GM18505 (cell line): ENCODE data around the gene RASSF7.

Experiments
- ATAC-seq: cut with Tn5 transposase; IDR thresholded peaks from one replicate; pipeline ENCODE4 v1.9.1; 2021; ENCODE audit not compliant: unreplicated experiment
- POLR2A ChIP-seq: IDR thresholded peaks from 4 replicates; pipeline ENCODE4 v1.6.1; 2011; ENCODE audit warnings: borderline replicate concordance; ENCODE audit not compliant: insufficient read depth, insufficient read length; ENCODE audit errors: extremely low read depth

Gene RASSF7

DNA sequence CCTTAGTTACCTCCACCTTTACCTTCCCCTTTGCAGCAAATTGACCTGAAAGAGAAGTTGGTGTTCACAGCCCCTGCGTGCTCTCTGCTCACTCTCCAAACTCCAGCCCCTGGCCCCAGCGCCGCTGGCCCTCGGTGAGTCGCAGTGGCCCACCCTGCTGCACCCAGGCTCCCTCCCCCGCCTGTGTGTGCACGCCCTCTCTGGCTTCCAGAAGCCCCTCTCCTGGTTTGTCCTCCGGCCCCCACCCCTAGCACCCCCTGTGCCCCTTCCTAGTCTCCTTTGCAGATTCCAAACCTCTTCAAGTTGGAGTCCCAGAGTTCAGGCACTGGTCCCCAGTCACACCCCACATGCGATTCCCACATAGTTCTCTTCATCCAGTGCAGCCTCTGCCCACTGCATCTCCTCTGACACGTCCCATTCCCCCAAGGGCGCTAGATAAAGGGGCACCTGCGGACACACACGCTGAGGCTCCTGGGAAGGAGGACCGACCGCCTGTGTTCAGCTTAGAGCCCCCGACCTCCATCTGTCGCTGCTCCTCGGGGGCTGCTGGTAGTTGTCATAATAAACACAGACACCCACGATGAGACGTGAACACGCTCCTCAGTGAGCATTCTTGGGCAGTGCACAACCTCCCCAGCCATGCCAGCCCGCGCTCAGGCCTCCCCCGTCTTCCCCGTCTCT lies 14.0 kb downstream of the RASSF7 start:
- ATAC-seq, result no peak
- no peak for TF ChIP-seq POLR2A

DNA sequence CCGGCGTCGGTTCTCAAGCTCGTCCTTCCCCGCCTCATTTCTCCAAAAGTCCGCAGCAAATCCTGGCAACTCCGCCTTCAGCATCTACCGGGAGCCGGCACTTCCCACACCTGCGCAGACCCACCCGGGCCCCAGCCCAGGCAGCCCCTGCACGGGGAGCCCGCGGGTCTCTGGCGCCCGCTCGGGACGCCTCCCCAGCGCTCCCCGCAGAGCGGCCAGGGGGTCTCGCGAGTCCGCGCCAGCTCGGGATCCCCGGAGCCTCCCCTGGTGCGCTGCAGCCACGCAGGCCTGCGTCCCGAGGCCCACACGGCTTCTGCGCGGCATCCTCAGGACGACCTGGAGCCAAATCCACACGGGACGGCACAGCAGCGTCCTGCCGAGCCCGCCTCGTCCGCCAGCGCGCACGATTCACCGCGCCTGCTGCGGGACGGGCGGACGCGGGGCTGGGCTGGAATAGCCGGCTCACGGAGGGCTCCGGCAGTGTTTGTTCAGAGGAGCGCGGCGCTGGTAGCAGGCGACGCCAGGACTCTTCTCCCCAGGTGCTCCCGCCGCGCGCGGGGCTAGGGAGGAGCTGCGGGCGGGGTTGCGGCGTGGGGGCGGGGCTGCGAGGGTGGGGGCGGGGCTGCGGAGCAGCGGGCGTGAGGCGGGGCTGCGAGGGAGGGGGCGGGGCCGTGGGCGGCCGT lies 14.7 kb downstream of the RASSF7 start:
- peak; percentile 36 for ATAC-seq
- no peak for TF ChIP-seq POLR2A

DNA sequence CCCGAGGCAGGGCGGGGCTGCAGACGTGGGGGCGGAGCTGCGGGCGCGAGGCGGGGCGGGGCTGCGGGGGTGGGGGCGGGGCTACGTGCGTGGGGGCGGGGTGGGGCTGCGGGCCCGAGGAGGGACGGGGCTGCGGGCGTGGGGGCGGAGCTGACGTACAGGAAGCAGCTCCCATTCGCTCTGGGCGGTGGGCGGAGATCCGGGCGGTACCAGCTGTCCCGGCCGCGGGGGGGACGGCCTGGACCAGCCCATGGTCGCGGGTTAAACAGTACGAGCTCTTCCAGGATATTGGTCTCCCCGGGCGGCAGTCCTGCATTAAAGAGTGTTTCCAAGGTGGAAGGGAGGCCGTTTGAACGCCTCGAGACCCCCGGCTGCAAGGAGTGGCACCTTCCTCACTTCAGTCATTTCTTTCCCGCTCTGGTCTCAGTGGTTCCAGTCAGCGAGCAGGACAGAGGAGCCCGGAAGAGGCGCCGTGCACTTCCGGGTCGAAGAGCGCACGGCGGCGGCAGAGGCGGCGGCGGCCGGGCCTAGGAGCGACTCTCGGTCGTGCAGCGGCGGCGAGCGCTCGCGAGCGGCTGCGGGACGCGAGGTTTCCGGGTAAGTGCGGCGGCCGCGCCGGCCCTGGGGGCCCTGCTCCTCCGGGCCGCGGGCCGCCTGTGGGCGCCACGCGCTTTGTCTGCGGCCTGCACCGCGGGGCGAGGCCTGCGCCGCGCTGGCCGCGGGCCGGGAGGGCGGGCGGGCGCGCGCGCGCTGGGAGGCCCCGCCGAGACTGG lies 15.4 kb downstream of the RASSF7 start, which contains the start of gene PHRF1:
Gene PHRF1, plus strand, starts transcription at position 475 of the 773 bp plus-strand sequence. CDS start 5,043 bp downstream, outside the sequence.
- peak; percentile 84 for TF ChIP-seq POLR2A
- peak; percentile 69 for ATAC-seq

DNA sequence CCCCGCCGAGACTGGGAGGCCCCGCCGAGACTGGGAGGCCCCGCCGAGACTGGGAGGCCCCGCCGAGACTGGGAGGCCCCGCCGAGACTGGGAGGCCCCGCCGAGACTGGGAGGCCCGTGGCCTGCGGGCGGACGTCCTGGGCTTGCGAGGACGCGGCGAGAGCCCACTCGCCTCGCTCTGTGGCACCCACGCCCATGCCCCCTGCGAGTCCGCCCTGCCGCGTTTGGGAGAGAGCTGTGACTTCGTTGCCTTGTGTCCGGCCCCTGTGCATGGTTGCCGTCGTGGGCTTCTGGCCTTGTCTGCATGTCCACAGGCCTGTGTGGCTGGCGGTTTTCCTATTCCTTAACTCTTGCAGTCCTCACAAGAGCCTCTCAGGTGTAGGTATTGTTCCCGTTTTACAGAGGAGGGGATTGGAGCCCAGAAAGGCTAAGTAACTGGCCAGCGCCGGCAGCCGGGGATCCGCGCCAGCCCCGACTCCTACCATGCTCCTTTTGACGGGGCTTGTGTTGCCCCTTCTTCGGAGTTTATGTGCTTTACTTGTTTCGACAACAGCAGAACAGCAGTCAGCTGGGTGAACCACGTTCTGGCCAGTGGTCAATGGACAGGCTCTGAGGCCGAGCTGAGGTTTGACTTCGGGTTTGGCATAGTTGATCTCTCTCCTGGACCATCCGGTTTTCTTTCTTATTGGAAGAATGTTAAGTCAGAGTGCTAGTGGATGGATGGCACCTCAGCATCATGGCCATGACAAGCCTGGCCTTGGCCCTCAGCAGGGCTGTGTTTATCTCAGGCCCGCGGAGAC lies 16.2 kb downstream of the RASSF7 start:
- TF ChIP-seq POLR2A, result no peak
- ATAC-seq, result no peak

DNA sequence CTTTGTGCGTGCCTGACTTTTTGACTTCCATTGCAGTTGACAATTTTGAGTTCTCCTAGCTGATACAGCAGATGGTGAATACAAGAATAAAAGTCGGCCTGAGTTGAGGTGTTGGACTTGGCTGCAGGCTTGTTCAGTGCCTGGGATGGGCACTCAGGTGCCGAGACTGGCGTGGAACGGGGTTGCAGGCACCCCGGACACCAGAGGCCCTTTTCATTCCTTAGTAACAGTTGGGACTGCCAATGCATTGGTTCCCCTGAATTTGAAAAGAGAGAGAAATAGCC lies 16.8 kb downstream of the RASSF7 start:
- no peak for ATAC-seq
- no peak for TF ChIP-seq POLR2A

DNA sequence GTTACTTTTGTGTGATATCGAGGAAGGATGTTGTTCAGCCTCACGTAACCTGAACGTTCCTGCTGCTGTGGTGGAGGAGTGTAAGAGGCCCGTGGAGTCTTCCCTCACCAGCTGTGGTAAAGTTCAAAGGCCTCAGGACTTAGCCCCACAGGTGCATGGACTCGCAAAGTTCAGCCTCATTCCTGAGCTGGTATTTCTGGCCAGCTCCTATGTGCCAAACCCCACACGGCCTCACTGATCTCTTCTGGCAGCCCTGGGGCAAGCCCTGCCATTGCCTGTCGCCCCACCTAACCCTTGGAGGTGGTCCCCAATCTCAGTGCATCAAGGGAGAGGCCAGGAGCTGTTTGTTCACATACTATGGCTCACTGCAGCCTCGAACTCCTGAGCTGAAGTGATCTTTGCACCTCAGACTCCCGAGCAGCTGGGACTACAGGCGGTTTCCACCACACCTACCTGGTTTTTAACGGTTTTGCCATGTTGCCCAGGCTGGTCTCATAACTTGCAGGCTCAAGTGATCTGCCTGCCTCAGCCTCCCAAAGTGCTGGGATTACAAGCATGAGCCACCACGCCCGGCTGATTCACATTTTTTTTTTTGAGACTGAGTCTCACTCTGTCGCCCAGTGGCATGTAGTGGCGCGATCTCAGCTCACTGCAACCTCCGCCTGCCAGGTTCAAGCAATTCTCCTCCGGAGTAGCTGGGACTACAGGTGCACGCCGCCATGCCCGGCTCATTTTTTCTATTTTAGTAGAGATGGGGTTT lies 17.7 kb downstream of the RASSF7 start:
- no peak for TF ChIP-seq POLR2A
- ATAC-seq, result no peak

DNA sequence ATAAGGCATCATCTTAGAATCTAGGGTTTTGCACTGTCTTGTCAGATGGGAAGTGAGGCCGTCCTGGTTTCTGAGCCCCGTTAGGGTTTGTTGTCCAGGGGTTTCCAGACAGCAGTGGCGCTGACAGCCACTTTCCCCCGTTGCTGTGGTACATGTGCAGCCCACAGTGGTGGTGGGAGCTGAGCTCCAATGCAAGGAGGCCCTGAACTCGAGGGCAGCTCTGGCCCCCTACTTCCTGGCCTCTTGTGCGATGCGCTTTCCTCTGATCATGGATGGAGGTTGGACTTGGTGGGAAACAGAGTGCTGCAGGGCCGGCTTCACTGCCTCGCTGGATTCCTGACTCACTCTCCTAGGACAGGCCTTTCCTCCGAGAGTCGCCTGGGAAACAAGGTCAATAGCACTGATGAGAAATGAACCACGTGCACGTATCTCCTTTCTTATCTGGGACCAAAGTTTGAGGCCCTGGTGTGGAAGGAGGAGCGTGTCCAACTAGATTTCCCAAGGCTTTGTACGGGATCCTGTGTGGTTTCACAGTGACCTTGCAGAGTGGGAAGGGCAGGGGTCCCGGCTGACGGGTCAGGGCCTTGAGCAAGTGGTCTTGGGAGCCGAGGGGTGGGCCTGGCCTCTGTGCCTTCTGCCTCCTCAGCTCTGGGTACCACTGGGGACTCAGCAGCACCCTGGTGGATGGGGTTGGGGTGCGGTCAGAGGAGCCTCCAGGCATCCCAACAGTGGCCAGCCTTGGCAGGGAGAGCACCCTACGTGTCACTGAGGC lies 19.2 kb downstream of the RASSF7 start:
- ATAC-seq, result no peak
- no peak for TF ChIP-seq POLR2A

DNA sequence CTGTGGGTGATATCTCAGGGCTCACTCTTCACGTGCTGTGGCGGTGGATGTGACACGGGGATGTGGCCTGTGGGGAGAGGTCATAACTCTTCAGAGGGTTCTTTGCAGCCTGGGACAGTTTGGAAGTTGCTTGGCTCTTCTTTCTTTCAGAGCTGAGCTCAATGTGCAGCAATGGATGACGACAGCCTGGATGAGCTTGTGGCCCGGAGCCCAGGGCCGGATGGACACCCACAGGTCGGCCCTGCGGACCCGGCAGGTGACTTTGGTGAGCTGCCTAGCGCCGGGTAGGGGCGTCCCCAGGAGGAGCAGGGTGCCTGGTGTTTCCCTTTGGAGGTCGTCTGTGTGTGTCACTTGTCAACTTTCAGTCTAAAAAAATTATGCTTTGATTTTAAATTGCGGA lies 20.6 kb downstream of the RASSF7 start:
- ATAC-seq, result no peak
- no peak for TF ChIP-seq POLR2A

DNA sequence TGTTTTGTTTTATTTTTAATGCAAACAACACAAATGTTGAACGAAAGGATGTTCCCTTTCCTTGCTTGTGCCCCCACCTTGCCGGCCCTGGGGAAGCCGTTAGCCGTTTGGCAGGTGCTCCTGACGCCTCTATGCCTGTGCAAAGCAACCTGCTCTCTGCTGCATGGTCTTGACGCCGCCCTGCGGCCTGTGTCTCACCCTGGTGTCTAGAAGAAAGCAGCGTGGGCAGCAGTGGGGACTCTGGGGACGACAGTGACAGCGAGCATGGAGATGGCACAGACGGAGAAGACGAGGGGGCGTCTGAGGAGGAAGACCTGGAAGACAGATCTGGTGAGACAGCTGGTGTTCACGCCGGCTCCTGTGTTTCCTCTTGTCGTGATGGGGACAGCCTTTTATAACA lies 21.0 kb downstream of the RASSF7 start:
- TF ChIP-seq POLR2A, result no peak
- ATAC-seq, result no peak

DNA sequence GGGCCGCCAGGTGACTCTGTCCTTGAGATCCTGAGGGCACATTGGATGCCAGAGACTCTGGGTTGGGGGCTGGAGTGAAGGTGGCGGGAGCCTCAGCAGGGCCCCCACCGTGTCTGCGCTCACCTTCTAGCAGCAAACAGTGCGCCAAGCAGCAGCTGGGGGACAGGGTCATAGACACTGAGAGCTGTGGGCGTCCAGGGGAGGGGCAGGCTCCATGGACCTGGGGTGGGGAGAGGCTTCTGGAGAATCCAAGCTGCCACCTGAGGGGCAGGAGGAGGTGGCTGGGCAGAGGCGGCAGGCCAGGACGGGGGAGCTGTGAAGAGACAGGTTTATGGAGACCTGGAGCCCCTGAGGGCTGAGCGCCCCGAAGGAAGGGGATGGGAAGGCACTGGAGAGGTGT lies 23.5 kb downstream of the RASSF7 start:
- TF ChIP-seq POLR2A, result no peak
- ATAC-seq, result no peak

DNA sequence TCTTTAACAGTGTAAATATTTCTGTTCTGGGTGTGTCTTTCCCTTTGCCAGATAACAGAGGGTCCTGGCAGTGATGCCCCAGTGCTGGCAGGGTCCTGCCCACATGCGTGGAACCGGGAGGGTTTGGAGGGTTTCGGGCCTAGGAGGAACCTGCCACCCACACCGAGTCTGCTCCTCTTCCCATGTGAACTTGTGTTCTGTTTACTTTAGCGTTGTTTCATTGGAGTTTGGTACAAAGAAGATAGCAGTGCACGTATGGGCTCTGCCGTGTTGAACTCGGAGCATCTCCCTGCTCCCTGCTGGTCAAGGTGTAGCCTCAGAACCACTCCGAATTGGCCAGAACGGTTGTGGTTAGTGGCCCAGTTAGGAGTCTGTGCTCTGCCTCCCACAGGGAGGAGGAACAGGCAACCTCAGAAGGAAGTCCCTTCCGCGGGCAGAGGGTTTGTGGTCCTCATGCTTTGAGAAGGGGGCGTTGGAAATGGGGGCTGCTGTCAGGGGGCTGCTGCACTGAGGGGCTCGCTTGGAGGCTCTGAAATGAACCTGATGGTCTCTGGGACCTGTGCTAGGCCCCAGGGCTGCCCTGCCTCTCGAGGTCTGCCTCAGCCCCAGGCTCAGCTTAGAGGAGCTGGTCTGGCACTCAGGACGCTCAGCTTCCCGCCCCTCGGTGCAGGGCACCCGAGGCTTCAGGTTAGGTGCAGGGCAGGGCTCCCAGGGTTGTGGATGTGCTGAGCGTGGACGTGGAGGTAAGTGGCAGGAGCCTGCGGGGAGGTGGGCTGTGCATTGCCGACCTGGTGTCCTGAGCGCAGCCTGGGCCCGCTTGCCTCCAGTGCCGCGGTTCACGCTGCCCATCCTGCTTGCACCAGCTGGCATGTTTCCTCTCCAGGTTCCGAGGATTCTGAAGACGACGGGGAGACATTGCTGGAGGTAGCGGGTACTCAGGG lies 25.9 kb downstream of the RASSF7 start:
- no peak for ATAC-seq
- no peak for TF ChIP-seq POLR2A

DNA sequence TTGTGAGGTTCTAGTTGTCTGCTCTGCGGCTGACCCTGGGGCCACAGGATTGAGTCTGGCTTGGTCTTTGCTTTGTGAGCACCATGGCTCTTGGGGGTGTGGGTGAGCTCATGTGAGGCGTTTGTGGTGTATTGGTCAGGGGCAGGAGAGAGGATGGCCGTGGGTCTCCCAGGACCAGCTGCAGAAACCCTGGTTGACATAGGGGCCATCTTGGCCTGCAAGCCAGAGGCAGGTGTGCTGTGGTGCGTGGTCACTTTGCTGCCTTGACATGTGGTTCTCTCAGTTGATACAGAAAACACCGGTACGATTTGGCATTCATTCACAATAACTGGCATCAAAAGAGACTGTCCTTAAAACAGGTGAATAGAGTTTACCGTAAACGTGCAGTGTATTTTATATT lies 26.8 kb downstream of the RASSF7 start:
- no peak for ATAC-seq
- no peak for TF ChIP-seq POLR2A

DNA sequence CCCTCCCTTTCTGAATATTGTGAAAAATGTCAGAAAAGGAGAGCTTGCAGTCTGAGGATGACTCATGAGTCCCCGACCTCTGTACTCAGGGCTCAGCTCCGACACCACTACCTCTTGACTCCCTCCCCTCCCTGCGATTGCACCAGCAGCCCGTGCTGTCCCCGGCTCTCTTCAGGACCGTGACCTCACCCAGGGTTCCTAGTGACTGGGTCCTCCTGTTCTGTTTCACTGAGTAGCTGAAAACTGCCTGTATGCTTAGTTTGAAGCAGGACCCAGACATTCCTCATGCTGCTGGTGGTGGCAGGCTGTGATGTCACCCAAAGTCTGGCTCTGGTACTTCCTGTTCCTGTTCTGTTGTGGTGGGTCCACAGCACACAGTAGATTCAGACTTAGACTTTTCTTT lies 27.2 kb downstream of the RASSF7 start:
- no peak for ATAC-seq
- TF ChIP-seq POLR2A, result no peak
